ENCODE results near the gene PTGDS. TPM values are rescaled to one million over a fixed set of nuclear protein-coding genes. Genes with fewer than 3 reads are reported as not detected.

The PTGDS gene
- total and polyA plus RNA-seq, 2 experiments from 2014 or later: 0.25 TPM; not detected in 1

GRCh38 chr9:136958898-136959850, 18.1 kb upstream of the PTGDS start:
- H3K27ac ChIP-seq: no peak overlapping the region
- no peak overlapping the region for H3K9ac ChIP-seq
- no peaks in the 10 kb centered on the region for H3K9me2 ChIP-seq (ENCODE audit: insufficient read depth)
- WGBS, 2 experiments (ENCODE audit: low coverage in 1 of 2, low lambda C conversion rate in 2 of 2, missing lambda C conversion rate in 2 of 2): 85 to 86% methylated on average over 26 to 27 of the region's 28 CpGs
- H3K79me2 ChIP-seq (ENCODE audit: insufficient read depth): no peaks in the 10 kb centered on the region
- DNase-seq: no peak
- no peaks in the 10 kb centered on the region for H3K27me3 ChIP-seq (replicated peaks; ENCODE audit: insufficient read depth)
- no peaks in the 10 kb centered on the region for H3K4me1 ChIP-seq (ENCODE audit: insufficient read depth)
- H3K4me2 ChIP-seq (ENCODE audit: unreplicated experiment): no peak overlapping the region
- H3K9me3 ChIP-seq (ENCODE audit: low read depth): no peaks in the 10 kb centered on the region
- TF ChIP-seq EZH2phosphoT487 (IDR thresholded peaks at IDR 0.05; ENCODE audit: insufficient read depth, low read depth) (no peak), EZH2 (IDR thresholded peaks at IDR 0.05; ENCODE audit: insufficient read depth, poor library complexity, severe bottlenecking) (no peak)
- no peak overlapping the region for H3K4me3 ChIP-seq
- no peak overlapping the region for H2AFZ ChIP-seq
- H4K20me1 ChIP-seq (ENCODE audit: insufficient read depth): no peaks in the 10 kb centered on the region
- in situ Hi-C loops (cut with MboI): no loop called here
- H3K36me3 ChIP-seq (ENCODE audit: low read depth): no peaks in the 10 kb centered on the region
- no peaks in the 10 kb centered on the region for H3F3A ChIP-seq (ENCODE audit: insufficient read depth)

DNA sequence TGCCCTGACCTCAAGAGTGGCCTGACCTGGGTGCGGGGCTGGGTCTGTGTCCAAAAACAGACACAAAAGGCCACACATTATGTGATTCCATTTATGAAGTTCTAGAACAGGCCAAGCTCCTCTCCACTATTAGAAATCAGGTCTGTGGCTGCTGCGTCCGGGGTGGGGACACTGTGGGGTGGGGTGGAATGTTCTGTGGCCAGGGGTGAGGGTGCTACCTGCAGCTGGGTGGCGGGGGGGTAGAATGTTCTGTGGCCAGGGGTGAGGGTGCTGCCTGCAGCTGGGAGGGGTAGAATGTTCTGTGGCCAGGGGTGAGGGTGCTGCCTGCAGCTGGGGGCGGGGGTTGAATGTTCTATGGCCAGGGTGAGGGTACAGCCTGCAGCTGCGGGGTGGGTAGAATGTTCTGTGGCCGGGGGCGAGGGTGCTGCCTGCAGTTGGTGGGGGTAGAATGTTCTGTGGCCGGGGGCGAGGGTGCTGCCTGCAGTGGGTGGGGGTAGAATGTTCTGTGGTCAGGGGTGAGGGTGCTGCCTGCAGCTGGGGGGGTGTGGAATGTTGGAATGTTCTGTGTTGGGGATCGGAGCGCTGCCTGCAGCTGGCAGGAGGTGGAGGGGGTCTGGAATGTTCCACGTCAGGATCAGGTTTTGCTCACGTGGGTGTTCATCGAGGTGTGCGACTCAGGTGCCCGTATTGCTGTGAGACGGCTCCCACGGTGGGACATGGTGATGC, 16.9 kb upstream of the PTGDS start:
- no peaks in the 10 kb centered on the region for H4K20me1 ChIP-seq (ENCODE audit: insufficient read depth)
- no peak overlapping the region for H2AFZ ChIP-seq
- no peaks in the 10 kb centered on the region for H3K79me2 ChIP-seq (ENCODE audit: insufficient read depth)
- in situ Hi-C loops (cut with MboI): no loop called here
- no peaks in the 10 kb centered on the region for H3K4me1 ChIP-seq (ENCODE audit: insufficient read depth)
- no peaks in the 10 kb centered on the region for H3K36me3 ChIP-seq (ENCODE audit: low read depth)
- no peak overlapping the region for H3K9ac ChIP-seq
- no peak overlapping the region for H3K4me2 ChIP-seq (ENCODE audit: unreplicated experiment)
- H3K4me3 ChIP-seq: no peak overlapping the region
- TF ChIP-seq EZH2phosphoT487 (IDR thresholded peaks at IDR 0.05; ENCODE audit: insufficient read depth, low read depth): no peak
- TF ChIP-seq EZH2 (IDR thresholded peaks at IDR 0.05; ENCODE audit: insufficient read depth, poor library complexity, severe bottlenecking): no peak
- no peaks in the 10 kb centered on the region for H3K27me3 ChIP-seq (replicated peaks; ENCODE audit: insufficient read depth)
- H3K27ac ChIP-seq: no peak overlapping the region
- no peak for DNase-seq
- WGBS, 2 experiments (ENCODE audit: low coverage in 1 of 2, low lambda C conversion rate in 2 of 2, missing lambda C conversion rate in 2 of 2): 72 to 80% methylated on average over 7 to 18 of the region's 19 CpGs
- no peaks in the 10 kb centered on the region for H3F3A ChIP-seq (ENCODE audit: insufficient read depth)
- H3K9me3 ChIP-seq (ENCODE audit: low read depth): no peaks in the 10 kb centered on the region
- no peaks in the 10 kb centered on the region for H3K9me2 ChIP-seq (ENCODE audit: insufficient read depth)

- Histone ChIP-seq H3K36me3 (ENCODE audit: low read depth) (no peaks in the 10 kb centered on the region), H3K9me3 (ENCODE audit: low read depth) (no peaks in the 10 kb centered on the region), H3K9ac (no peak overlapping the region), H3K4me2 (ENCODE audit: unreplicated experiment) (no peak overlapping the region), H3K27ac (no peak overlapping the region), H3F3A (ENCODE audit: insufficient read depth) (no peaks in the 10 kb centered on the region), H2AFZ (no peak overlapping the region), H3K9me2 (ENCODE audit: insufficient read depth) (no peaks in the 10 kb centered on the region), H3K27me3 (replicated peaks; ENCODE audit: insufficient read depth) (no peaks in the 10 kb centered on the region), H3K4me1 (ENCODE audit: insufficient read depth) (no peaks in the 10 kb centered on the region), H3K79me2 (ENCODE audit: insufficient read depth) (no peaks in the 10 kb centered on the region), H3K4me3 (no peak overlapping the region), H4K20me1 (ENCODE audit: insufficient read depth) (no peaks in the 10 kb centered on the region)
- TF ChIP-seq EZH2phosphoT487 (IDR thresholded peaks at IDR 0.05; ENCODE audit: insufficient read depth, low read depth) (no peak), EZH2 (IDR thresholded peaks at IDR 0.05; ENCODE audit: insufficient read depth, poor library complexity, severe bottlenecking) (no peak)
- no peak for DNase-seq
- in situ Hi-C loops (cut with MboI): no loop called here
- WGBS, 2 experiments (ENCODE audit: low coverage in 1 of 2, low lambda C conversion rate in 2 of 2, missing lambda C conversion rate in 2 of 2): 76 to 78% methylated on average over 14 to 15 of the region's 15 CpGs
Measured at GRCh38 chr9:136960938-136961275, 16.4 kb upstream of the PTGDS start.

DNA sequence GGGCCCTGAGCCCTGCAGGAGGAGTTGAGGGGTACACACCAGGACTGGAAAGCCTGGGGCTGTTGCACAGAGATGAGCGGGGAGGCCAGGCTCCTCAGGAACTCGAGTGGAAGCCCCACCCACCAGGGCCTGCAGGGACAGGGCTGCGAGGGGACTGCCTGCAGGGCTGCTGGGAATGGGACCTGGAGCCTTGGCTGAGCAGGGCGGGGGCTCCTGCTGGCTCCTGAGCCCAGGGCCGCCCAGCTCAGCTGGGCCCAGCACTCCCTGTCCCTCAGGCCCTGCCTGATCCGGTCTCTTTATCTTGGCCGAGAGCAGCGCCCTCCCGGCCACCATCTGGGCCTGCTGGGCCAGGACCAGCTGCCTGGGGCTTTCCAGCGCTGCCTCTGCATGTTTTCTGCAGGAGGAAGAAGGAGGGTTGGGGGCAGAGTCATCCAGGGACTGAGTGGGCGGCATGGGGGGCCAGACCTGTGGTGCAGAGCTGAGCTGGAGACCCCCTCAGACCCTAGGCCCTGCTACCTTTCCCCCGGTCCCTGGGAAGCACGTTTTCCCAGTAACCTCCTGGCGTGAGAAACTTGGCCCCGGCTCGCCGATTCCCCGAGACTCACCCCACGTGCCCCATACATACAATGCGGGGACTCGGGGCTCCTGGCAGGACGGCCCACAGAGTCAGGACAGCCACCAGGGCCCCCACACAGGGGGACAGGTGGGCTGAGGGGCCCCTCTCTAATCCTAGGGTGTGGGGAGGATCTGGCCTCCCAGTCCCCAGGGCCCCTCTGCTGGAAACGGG, 15.8 kb upstream of the PTGDS start:
- Histone ChIP-seq H3K9ac (no peak overlapping the region), H3K9me2 (ENCODE audit: insufficient read depth) (no peaks in the 10 kb centered on the region), H3K4me2 (ENCODE audit: unreplicated experiment) (no peak overlapping the region), H2AFZ (no peak overlapping the region), H4K20me1 (ENCODE audit: insufficient read depth) (no peaks in the 10 kb centered on the region), H3K27me3 (replicated peaks; ENCODE audit: insufficient read depth) (no peaks in the 10 kb centered on the region), H3F3A (ENCODE audit: insufficient read depth) (no peaks in the 10 kb centered on the region), H3K27ac (no peak overlapping the region), H3K79me2 (ENCODE audit: insufficient read depth) (no peaks in the 10 kb centered on the region), H3K9me3 (ENCODE audit: low read depth) (no peaks in the 10 kb centered on the region), H3K36me3 (ENCODE audit: low read depth) (no peaks in the 10 kb centered on the region), H3K4me3 (no peak overlapping the region), H3K4me1 (ENCODE audit: insufficient read depth) (no peaks in the 10 kb centered on the region)
- in situ Hi-C loops (cut with MboI): no loop called here
- WGBS, 2 experiments (ENCODE audit: low coverage in 1 of 2, low lambda C conversion rate in 2 of 2, missing lambda C conversion rate in 2 of 2): 40 to 49% methylated on average over 21 to 22 of the region's 23 CpGs
- TF ChIP-seq EZH2 (IDR thresholded peaks at IDR 0.05; ENCODE audit: insufficient read depth, poor library complexity, severe bottlenecking): no peak
- TF ChIP-seq EZH2phosphoT487 (IDR thresholded peaks at IDR 0.05; ENCODE audit: insufficient read depth, low read depth): no peak
- no peak for DNase-seq
